ENCODE measurements around the gene ATL2. TPM values are rescaled to one million over a fixed set of nuclear protein-coding genes. Genes with fewer than 3 reads are reported as not detected.

ATL2 gene
- total RNA-seq, 1 donor from 2014 or later: 156 TPM

DNA sequence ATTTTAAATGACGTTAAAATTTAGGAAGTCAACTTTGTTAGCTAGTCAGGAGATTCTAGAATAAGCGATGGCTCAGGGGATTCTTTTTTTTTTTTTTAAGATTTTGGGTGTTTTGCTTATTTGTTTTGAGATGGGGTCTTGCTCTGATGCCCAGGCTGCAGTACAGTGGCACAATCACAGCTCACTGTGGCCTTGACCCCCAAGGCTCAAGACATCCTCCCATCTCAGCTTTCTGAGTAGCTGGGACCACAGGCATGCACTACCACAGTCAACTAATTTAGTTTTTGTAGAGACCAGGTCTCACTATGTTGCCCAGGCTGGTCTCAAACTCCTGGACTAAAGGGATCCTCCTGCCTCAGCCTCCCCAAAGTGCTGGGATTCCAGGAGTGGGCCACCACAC, 16.9 kb downstream of the ATL2 start:
- H3K4me1 ChIP-seq: peaks cover 19% of the 10 kb centered on the region
- intact Hi-C loops (cut with DNase I): no loop called here
- H3K36me3 ChIP-seq: peaks cover 0 to 10% of the 10 kb centered on the region in 2 donors
- no peaks in the 10 kb centered on the region for H3K9me3 ChIP-seq
- DNase-seq (ENCODE audit: extremely low spot score in 2 of 2): no peak
- H3K27me3 ChIP-seq: no peaks in the 10 kb centered on the region
- no peak overlapping the region for H3K27ac ChIP-seq
- TF ChIP-seq POLR2A (IDR thresholded peaks at IDR 0.05) (no peak), POLR2AphosphoS5 (IDR thresholded peaks at IDR 0.05; ENCODE audit: insufficient read depth in 1 of 2, low read depth in 1 of 2) (no peak)
- TF ChIP-seq, protein P1, sequence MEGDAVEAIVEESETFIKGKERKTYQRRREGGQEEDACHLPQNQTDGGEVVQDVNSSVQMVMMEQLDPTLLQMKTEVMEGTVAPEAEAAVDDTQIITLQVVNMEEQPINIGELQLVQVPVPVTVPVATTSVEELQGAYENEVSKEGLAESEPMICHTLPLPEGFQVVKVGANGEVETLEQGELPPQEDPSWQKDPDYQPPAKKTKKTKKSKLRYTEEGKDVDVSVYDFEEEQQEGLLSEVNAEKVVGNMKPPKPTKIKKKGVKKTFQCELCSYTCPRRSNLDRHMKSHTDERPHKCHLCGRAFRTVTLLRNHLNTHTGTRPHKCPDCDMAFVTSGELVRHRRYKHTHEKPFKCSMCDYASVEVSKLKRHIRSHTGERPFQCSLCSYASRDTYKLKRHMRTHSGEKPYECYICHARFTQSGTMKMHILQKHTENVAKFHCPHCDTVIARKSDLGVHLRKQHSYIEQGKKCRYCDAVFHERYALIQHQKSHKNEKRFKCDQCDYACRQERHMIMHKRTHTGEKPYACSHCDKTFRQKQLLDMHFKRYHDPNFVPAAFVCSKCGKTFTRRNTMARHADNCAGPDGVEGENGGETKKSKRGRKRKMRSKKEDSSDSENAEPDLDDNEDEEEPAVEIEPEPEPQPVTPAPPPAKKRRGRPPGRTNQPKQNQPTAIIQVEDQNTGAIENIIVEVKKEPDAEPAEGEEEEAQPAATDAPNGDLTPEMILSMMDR (IDR thresholded peaks at IDR 0.05): no peak
- no peak overlapping the region for H3K4me3 ChIP-seq

DNA sequence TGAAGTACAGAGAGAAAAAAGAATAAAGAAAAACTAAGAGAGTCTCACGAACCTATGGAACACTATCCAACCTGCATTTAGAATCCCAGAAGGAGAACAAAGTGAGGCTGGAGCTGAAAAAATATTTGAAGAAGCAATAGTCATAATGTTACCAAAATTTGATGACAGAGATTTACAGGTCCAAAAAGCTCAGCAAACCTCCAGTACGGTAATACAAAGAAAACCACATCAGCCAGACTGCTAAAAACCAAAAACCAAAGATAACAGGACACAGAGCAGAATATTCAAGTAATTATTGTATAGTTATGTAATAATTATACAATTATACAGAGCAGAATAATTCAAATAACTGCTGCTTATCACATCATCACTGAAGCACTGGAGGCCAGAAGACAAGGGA, 23.7 kb downstream of the ATL2 start:
- Histone ChIP-seq H3K4me1 (peaks cover 8% of the 10 kb centered on the region), H3K27me3 (no peaks in the 10 kb centered on the region), H3K4me3 (no peak overlapping the region), H3K36me3 (peaks cover 0 to 15% of the 10 kb centered on the region in 2 donors), H3K27ac (no peak overlapping the region), H3K9me3 (no peaks in the 10 kb centered on the region)
- no peak for DNase-seq (ENCODE audit: extremely low spot score in 2 of 2)
- intact Hi-C loops (cut with DNase I): no loop called here
- TF ChIP-seq POLR2AphosphoS5 (IDR thresholded peaks at IDR 0.05; ENCODE audit: insufficient read depth in 1 of 2, low read depth in 1 of 2) (no peak), POLR2A (IDR thresholded peaks at IDR 0.05) (no peak)
- TF ChIP-seq, protein P1 (IDR thresholded peaks at IDR 0.05): no peak

DNA sequence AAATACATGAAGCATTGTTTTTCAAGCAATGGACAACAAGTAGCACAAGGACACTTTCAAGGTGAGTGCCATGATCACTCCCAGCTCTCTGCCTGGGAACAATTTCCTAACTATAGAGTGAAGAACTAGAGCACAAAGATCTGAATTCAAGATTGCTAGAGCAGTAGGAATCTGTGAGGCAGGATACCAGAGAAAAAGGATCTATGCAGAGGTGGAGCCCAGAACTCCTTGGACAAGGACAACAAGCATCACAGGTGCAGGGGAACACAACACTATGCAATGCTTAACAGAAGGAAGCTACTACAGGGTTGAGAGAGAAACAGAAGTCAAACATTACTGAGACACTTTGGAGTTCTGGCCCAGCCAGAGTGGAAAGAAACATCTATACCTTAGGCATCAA, 24.7 kb downstream of the ATL2 start:
- Histone ChIP-seq H3K36me3 (peaks cover 0 to 9% of the 10 kb centered on the region in 2 donors), H3K27me3 (no peaks in the 10 kb centered on the region), H3K4me1 (peaks cover 14% of the 10 kb centered on the region), H3K4me3 (no peak overlapping the region), H3K9me3 (no peaks in the 10 kb centered on the region), H3K27ac (no peak overlapping the region)
- DNase-seq (ENCODE audit: extremely low spot score in 2 of 2): no peak
- TF ChIP-seq POLR2A (IDR thresholded peaks at IDR 0.05) (no peak), POLR2AphosphoS5 (IDR thresholded peaks at IDR 0.05; ENCODE audit: insufficient read depth in 1 of 2, low read depth in 1 of 2) (no peak)
- TF ChIP-seq, protein P1 (IDR thresholded peaks at IDR 0.05): no peak
- intact Hi-C loops (cut with DNase I): no loop called here

DNA sequence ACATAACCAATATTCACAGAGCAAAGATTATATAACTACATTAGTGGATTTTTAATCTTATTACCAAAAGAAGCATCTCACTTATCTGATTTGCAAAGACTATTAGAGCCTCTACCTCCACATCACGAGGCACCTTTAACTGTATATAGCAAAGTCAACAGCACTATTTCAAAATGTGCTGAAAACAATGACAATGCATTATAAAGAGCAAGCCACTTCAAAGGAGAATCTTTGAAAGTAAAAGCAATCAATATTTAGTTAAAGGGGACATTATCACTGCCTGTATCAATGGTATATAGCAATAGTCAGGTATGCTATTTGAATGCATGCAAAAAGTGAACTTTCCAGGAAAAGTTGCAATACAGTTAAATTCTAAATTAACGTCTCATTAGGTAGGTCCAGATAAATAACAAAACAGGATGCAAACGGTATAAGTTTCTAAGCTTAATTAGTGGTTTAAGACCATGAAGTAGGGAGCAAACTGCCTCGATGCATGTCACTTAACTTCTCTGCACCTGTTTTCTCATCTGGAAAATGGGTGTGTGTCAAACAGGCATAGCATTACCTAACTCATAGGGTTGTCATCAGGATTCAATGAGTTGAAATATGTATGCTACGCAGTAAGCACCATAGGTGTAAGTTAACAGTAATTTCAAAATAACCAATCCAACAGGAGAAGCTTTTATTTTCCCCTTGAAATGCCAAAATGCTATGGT, 31.6 kb downstream of the ATL2 start:
- no peak for DNase-seq (ENCODE audit: extremely low spot score in 2 of 2)
- H3K36me3 ChIP-seq: peaks cover 0 to 27% of the 10 kb centered on the region in 2 donors
- intact Hi-C loops (cut with DNase I): no loop called here
- H3K9me3 ChIP-seq: no peaks in the 10 kb centered on the region
- no peak overlapping the region for H3K4me3 ChIP-seq
- no peak for TF ChIP-seq POLR2A (IDR thresholded peaks at IDR 0.05)
- no peak for TF ChIP-seq POLR2AphosphoS5 (IDR thresholded peaks at IDR 0.05; ENCODE audit: insufficient read depth in 1 of 2, low read depth in 1 of 2)
- TF ChIP-seq, protein P1 (IDR thresholded peaks at IDR 0.05): no peak
- H3K27me3 ChIP-seq: no peaks in the 10 kb centered on the region
- no peak overlapping the region for H3K27ac ChIP-seq
- H3K4me1 ChIP-seq: peaks cover 6% of the 10 kb centered on the region

DNA sequence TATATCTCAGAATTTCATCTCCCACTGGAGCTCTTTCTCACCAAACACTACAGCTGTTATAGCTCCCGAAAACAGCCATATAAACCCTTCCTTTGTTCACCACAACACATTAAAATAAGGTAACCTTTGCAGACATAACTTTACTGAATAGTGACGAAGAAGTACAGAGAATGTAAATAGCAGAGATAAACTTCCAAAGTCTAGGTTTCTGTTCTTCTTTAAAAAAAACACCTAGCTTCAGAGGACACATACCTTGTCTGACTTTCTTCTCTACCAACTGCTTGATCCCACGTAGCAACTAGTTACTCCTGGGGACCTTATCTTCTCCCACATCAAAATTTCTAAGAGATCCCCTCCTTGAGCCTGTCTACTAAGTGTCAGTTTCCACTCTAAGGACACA, 32.3 kb downstream of the ATL2 start:
- Histone ChIP-seq H3K4me1 (peaks cover 6% of the 10 kb centered on the region), H3K4me3 (no peak overlapping the region), H3K36me3 (peaks cover 0 to 30% of the 10 kb centered on the region in 2 donors), H3K27me3 (no peaks in the 10 kb centered on the region), H3K27ac (no peak overlapping the region), H3K9me3 (no peaks in the 10 kb centered on the region)
- no peak for DNase-seq (ENCODE audit: extremely low spot score in 2 of 2)
- TF ChIP-seq POLR2AphosphoS5 (IDR thresholded peaks at IDR 0.05; ENCODE audit: insufficient read depth in 1 of 2, low read depth in 1 of 2): no peak
- TF ChIP-seq, protein P1 (IDR thresholded peaks at IDR 0.05): no peak
- TF ChIP-seq POLR2A (IDR thresholded peaks at IDR 0.05): no peak
- intact Hi-C loops (cut with DNase I): no loop called here
